ENCODE measurements around the gene TAF11L12. TPM values are rescaled to one million over a fixed set of nuclear protein-coding genes. Genes with fewer than 3 reads are reported as not detected.
"Not testable (repeated sequence)": the region's sequence is repeated elsewhere in the genome, so short reads cannot be mapped to it uniquely, and the experiment has no call there.

TAF11L12 gene
- polyA plus RNA-seq, result not detected in 3 replicates
- polyA plus RNA-seq (2011; ENCODE audit: low read depth), result not detected
- polyA plus RNA-seq (2011; cell fraction: cytosol; rRNA removed), result not detected in 2 replicates
- polyA plus RNA-seq (2011; cell fraction: nucleus; rRNA removed), result not detected in 2 replicates
- polyA plus RNA-seq (2012; ENCODE audit: low replicate concordance), result not detected in 2 replicates
- polyA minus RNA-seq, result not detected in 3 replicates
- polyA minus RNA-seq (2011; cell fraction: cytosol; rRNA and poly(A)+ RNA removed), result not detected
- polyA minus RNA-seq (2011; cell fraction: nucleus; rRNA and poly(A)+ RNA removed), result not detected in 2 replicates

GRCh38 chr5:17610092-17610491 is at the start of gene TAF11L12:
TSS of gene TAF11L12 (plus strand) at chr5:17610392.
- H3K36me3 ChIP-seq (ENCODE audit: control insufficient read depth in 2 of 2, extremely low read depth in 1 of 2, insufficient read depth in 2 of 2, low read length in 2 of 2); H4K20me1 ChIP-seq (ENCODE audit: control insufficient read depth, extremely low read depth, insufficient read depth, low read length); DNase-seq (ENCODE audit: low read depth, low spot score); H3K79me2 ChIP-seq (ENCODE audit: control insufficient read depth, insufficient read depth, low read length); H3K27me3 ChIP-seq (ENCODE audit: control insufficient read depth, extremely low read depth, insufficient read depth, low read length); H3K4me1 ChIP-seq (ENCODE audit: control insufficient read depth, extremely low read depth, insufficient read depth, low read length); H3K9me3 ChIP-seq (ENCODE audit: control insufficient read depth, low read depth, low read length); dilution Hi-C loops (cut with MboI; ENCODE audit: extremely low pct_ligation_motif_present, low sequenced_read_pairs); FAIRE-seq; H3K9me1 ChIP-seq (ENCODE audit: control insufficient read depth, extremely low read depth, insufficient read depth, low read length); H3K4me3 ChIP-seq (ENCODE audit: control insufficient read depth in 2 of 3, extremely low read depth in 1 of 3, insufficient read depth in 2 of 3, low read depth in 1 of 3, low read length in 3 of 3); H3K4me2 ChIP-seq (ENCODE audit: control insufficient read depth, extremely low read depth, insufficient read depth, low read depth, low read length); H3K9ac ChIP-seq (ENCODE audit: control insufficient read depth, extremely low read depth, insufficient read depth, low read length); H2AFZ ChIP-seq (ENCODE audit: control insufficient read depth, low read length); H3K27ac ChIP-seq (ENCODE audit: control insufficient read depth, insufficient read depth, low read length): not testable (repeated sequence)

DNA sequence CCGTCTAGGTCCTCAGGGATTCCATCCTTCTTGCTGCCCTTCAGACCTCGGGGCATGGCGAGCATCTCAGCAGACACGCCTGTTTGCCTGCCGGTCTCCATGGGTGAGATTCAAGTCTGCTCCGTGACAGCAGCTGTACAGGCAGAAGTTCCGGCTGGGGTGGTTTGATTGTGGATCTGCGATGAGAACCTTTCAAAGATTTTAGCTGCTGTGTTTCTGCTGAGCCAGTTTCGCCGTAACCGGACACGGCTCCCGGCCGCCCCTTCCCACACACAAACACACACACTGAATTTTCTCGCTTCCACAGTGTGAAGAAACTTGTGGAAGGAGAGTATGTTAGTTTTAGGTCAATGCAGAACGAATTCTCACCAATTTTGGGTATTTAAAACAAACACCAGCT is 24.5 kb upstream of the TAF11L12 start, which contains the start of gene TAF11L7:
Gene TAF11L7, minus strand, starts transcription at position 101 of the 400 bp plus-strand sequence.
- FAIRE-seq; H3K27ac ChIP-seq (ENCODE audit: control insufficient read depth, insufficient read depth, low read length); H3K4me2 ChIP-seq (ENCODE audit: control insufficient read depth, extremely low read depth, insufficient read depth, low read depth, low read length); H2AFZ ChIP-seq (ENCODE audit: control insufficient read depth, low read length); H3K36me3 ChIP-seq (ENCODE audit: control insufficient read depth in 2 of 2, extremely low read depth in 1 of 2, insufficient read depth in 2 of 2, low read length in 2 of 2); H3K9me1 ChIP-seq (ENCODE audit: control insufficient read depth, extremely low read depth, insufficient read depth, low read length); H4K20me1 ChIP-seq (ENCODE audit: control insufficient read depth, extremely low read depth, insufficient read depth, low read length); H3K79me2 ChIP-seq (ENCODE audit: control insufficient read depth, insufficient read depth, low read length); DNase-seq (ENCODE audit: low read depth, low spot score); dilution Hi-C loops (cut with MboI; ENCODE audit: extremely low pct_ligation_motif_present, low sequenced_read_pairs); H3K4me1 ChIP-seq (ENCODE audit: control insufficient read depth, extremely low read depth, insufficient read depth, low read length); H3K9me3 ChIP-seq (ENCODE audit: control insufficient read depth, low read depth, low read length); H3K9ac ChIP-seq (ENCODE audit: control insufficient read depth, extremely low read depth, insufficient read depth, low read length); H3K27me3 ChIP-seq (ENCODE audit: control insufficient read depth, extremely low read depth, insufficient read depth, low read length); H3K4me3 ChIP-seq (ENCODE audit: control insufficient read depth in 2 of 3, extremely low read depth in 1 of 3, insufficient read depth in 2 of 3, low read depth in 1 of 3, low read length in 3 of 3): not testable (repeated sequence)

GRCh38 chr5:17590860-17591259 is 19.3 kb upstream of the TAF11L12 start, which contains the start of gene TAF11L8:
TSS of gene TAF11L8 (minus strand) at chr5:17590960.
- FAIRE-seq; dilution Hi-C loops (cut with MboI; ENCODE audit: extremely low pct_ligation_motif_present, low sequenced_read_pairs); H3K9ac ChIP-seq (ENCODE audit: control insufficient read depth, extremely low read depth, insufficient read depth, low read length); H3K27ac ChIP-seq (ENCODE audit: control insufficient read depth, insufficient read depth, low read length); H3K27me3 ChIP-seq (ENCODE audit: control insufficient read depth, extremely low read depth, insufficient read depth, low read length); H3K36me3 ChIP-seq (ENCODE audit: control insufficient read depth in 2 of 2, extremely low read depth in 1 of 2, insufficient read depth in 2 of 2, low read length in 2 of 2); H4K20me1 ChIP-seq (ENCODE audit: control insufficient read depth, extremely low read depth, insufficient read depth, low read length); H3K9me3 ChIP-seq (ENCODE audit: control insufficient read depth, low read depth, low read length); H2AFZ ChIP-seq (ENCODE audit: control insufficient read depth, low read length); H3K4me3 ChIP-seq (ENCODE audit: control insufficient read depth in 2 of 3, extremely low read depth in 1 of 3, insufficient read depth in 2 of 3, low read depth in 1 of 3, low read length in 3 of 3); DNase-seq (ENCODE audit: low read depth, low spot score); H3K79me2 ChIP-seq (ENCODE audit: control insufficient read depth, insufficient read depth, low read length); H3K9me1 ChIP-seq (ENCODE audit: control insufficient read depth, extremely low read depth, insufficient read depth, low read length); H3K4me1 ChIP-seq (ENCODE audit: control insufficient read depth, extremely low read depth, insufficient read depth, low read length); H3K4me2 ChIP-seq (ENCODE audit: control insufficient read depth, extremely low read depth, insufficient read depth, low read depth, low read length): not testable (repeated sequence)

- H3K9ac ChIP-seq (ENCODE audit: control insufficient read depth, extremely low read depth, insufficient read depth, low read length); DNase-seq (ENCODE audit: low read depth, low spot score); H3K9me1 ChIP-seq (ENCODE audit: control insufficient read depth, extremely low read depth, insufficient read depth, low read length); FAIRE-seq; H3K4me3 ChIP-seq (ENCODE audit: control insufficient read depth in 2 of 3, extremely low read depth in 1 of 3, insufficient read depth in 2 of 3, low read depth in 1 of 3, low read length in 3 of 3); H4K20me1 ChIP-seq (ENCODE audit: control insufficient read depth, extremely low read depth, insufficient read depth, low read length); H3K79me2 ChIP-seq (ENCODE audit: control insufficient read depth, insufficient read depth, low read length); H3K4me2 ChIP-seq (ENCODE audit: control insufficient read depth, extremely low read depth, insufficient read depth, low read depth, low read length); H3K9me3 ChIP-seq (ENCODE audit: control insufficient read depth, low read depth, low read length); H2AFZ ChIP-seq (ENCODE audit: control insufficient read depth, low read length); H3K27me3 ChIP-seq (ENCODE audit: control insufficient read depth, extremely low read depth, insufficient read depth, low read length); H3K4me1 ChIP-seq (ENCODE audit: control insufficient read depth, extremely low read depth, insufficient read depth, low read length); dilution Hi-C loops (cut with MboI; ENCODE audit: extremely low pct_ligation_motif_present, low sequenced_read_pairs); H3K27ac ChIP-seq (ENCODE audit: control insufficient read depth, insufficient read depth, low read length); H3K36me3 ChIP-seq (ENCODE audit: control insufficient read depth in 2 of 2, extremely low read depth in 1 of 2, insufficient read depth in 2 of 2, low read length in 2 of 2): not testable (repeated sequence)
Observed at GRCh38 chr5:17594255-17594654, 15.9 kb upstream of the TAF11L12 start, which contains the start of gene TAF11L9. TSS of gene TAF11L9 (minus strand) at chr5:17594394.

GRCh38 chr5:17597728-17598127 is 12.5 kb upstream of the TAF11L12 start, which contains the start of gene TAF11L10:
TSS of gene TAF11L10 (minus strand) at chr5:17597828.
- H3K4me1 ChIP-seq (ENCODE audit: control insufficient read depth, extremely low read depth, insufficient read depth, low read length); H3K79me2 ChIP-seq (ENCODE audit: control insufficient read depth, insufficient read depth, low read length); H3K9me3 ChIP-seq (ENCODE audit: control insufficient read depth, low read depth, low read length); H3K36me3 ChIP-seq (ENCODE audit: control insufficient read depth in 2 of 2, extremely low read depth in 1 of 2, insufficient read depth in 2 of 2, low read length in 2 of 2); H3K4me3 ChIP-seq (ENCODE audit: control insufficient read depth in 2 of 3, extremely low read depth in 1 of 3, insufficient read depth in 2 of 3, low read depth in 1 of 3, low read length in 3 of 3); H3K27me3 ChIP-seq (ENCODE audit: control insufficient read depth, extremely low read depth, insufficient read depth, low read length); H3K9me1 ChIP-seq (ENCODE audit: control insufficient read depth, extremely low read depth, insufficient read depth, low read length); H3K27ac ChIP-seq (ENCODE audit: control insufficient read depth, insufficient read depth, low read length); H3K9ac ChIP-seq (ENCODE audit: control insufficient read depth, extremely low read depth, insufficient read depth, low read length); dilution Hi-C loops (cut with MboI; ENCODE audit: extremely low pct_ligation_motif_present, low sequenced_read_pairs); FAIRE-seq; H4K20me1 ChIP-seq (ENCODE audit: control insufficient read depth, extremely low read depth, insufficient read depth, low read length); H3K4me2 ChIP-seq (ENCODE audit: control insufficient read depth, extremely low read depth, insufficient read depth, low read depth, low read length); DNase-seq (ENCODE audit: low read depth, low spot score); H2AFZ ChIP-seq (ENCODE audit: control insufficient read depth, low read length): not testable (repeated sequence)
